ENCODE measurements around the gene PLD2. TPM values are rescaled to one million over a fixed set of nuclear protein-coding genes. Genes with fewer than 3 reads are reported as not detected.

PLD2 gene
- total and polyA plus RNA-seq, 9 of the 15 experiments (the other 6 are each of a cell fraction or from before 2014, with no cell fraction given), result 0.20 to 7.5 (median 3.3) TPM

DNA sequence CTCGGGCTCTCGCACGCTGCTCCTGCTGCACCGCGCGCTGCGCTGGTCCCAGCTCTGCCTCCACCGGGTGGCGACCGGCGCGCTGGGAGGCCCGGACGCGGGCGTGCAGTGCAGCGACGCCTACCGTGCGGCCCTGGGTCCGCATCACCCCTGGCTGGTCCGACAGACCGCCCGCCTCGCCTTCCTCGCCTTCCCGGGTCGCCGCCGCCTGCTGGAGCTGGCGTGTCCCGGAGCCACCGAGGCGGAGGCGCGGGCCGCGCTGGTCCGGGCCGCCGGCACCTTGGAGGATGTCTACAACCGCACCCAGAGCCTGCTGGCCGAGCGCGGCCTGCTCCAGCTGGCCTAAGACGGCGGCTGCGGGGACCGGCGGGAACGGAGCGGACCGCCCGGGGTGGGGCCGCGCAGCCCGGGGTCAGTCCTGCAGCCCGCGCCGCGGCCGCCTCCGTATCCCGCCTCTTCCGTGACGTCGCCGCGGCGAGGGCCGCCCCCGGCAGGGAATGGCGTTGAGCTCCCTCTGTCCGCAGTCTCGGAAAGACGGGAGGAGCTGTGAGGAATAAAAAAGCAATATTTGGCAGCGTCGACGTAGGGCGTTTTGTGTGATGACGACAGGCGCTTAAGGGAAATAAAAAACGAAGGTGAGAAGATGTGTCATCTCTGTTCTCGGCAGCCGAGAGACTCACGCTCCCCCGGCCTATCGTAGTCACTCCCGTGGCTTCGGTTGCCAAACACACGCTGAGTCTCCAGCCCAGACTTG is 16.8 kb upstream of the PLD2 start (continued):
- TF ChIP-seq STAG1 (CRISPR knock-in tag; IDR thresholded peaks at IDR 0.05; ENCODE audit: borderline replicate concordance) (peak; percentile 56; the same call in 1 of the 2 replicates), ZNF143 (CRISPR knock-in tag; IDR thresholded peaks at IDR 0.05) (peak; percentile 16; the same call in 1 of the 2 replicates), LEF1 (IDR thresholded peaks at IDR 0.05) (no peak), SAP30 (IDR thresholded peaks at IDR 0.05; ENCODE audit: borderline replicate concordance, insufficient read depth, low read depth, low read length, poor library complexity, severe bottlenecking) (no peak), FOS (IDR thresholded peaks at IDR 0.05; ENCODE audit: extremely low read depth, insufficient read length) (no peak), FOXM1 (IDR thresholded peaks at IDR 0.05; ENCODE audit: low read depth) (no peak), FOXM1 (CRISPR knock-in tag; IDR thresholded peaks at IDR 0.05; ENCODE audit: low read depth) (peak; percentile 40; the same call in 1 of the 2 replicates)
- TF ChIP-seq, protein P1, sequence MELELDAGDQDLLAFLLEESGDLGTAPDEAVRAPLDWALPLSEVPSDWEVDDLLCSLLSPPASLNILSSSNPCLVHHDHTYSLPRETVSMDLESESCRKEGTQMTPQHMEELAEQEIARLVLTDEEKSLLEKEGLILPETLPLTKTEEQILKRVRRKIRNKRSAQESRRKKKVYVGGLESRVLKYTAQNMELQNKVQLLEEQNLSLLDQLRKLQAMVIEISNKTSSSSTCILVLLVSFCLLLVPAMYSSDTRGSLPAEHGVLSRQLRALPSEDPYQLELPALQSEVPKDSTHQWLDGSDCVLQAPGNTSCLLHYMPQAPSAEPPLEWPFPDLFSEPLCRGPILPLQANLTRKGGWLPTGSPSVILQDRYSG (tag; conservative IDR thresholded peaks at IDR 0.05; ENCODE audit: low read depth), result no peak

DNA sequence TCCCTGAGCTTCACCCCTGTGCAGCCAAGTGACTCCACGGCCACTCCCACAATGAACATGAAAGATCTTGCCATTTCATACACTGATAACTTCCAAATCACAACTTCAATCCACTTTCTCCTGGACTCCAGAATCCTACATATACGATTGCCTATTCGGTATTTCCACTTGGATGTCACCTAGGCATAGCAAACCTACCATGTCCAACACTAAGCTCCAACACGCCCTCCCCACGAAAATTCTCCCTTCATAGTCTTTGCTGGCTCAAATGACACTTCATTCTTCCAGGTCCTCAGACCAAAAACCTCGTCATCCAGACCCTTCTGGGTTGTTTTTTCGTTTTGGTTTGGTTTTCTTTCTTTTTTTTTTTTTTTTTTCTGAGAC is 16.3 kb upstream of the PLD2 start:
- peak overlapping the region; percentile 82; the same call in 2 of the 3 replicates for H3K27ac ChIP-seq (ENCODE audit: extremely low read depth, low read depth, low read length)
- no peaks in the 10 kb centered on the region for H3K36me3 ChIP-seq (ENCODE audit: control insufficient read depth, insufficient read depth, low read length)
- DNase-seq (ENCODE audit: extremely low read depth in 1 of 4, low spot score in 3 of 4), result no peak
- ATAC-seq, result no peak
- H4K20me1 ChIP-seq (replicated peaks; ENCODE audit: control insufficient read depth, insufficient read depth, low read length), result no peaks in the 10 kb centered on the region
- peaks cover 0 to 25% of the 10 kb centered on the region in 2 experiments; a peak in 2 of 5 replicates for H3K4me1 ChIP-seq (replicated peaks in 1 of 2; ENCODE audit: control insufficient read depth in 2 of 2, insufficient read depth in 2 of 2, low read length in 2 of 2)
- H3K4me3 ChIP-seq, result peak overlapping the region; percentile 60
- ChIA-PET POLR2A (interaction anchor here (0.9 to 1.5 kb wide), 4 partner anchors 8 to 81 kb away, joined by 3 to 7 read pairs (median 4); partner anchors contain the start of gene ARRB2), CTCF (ENCODE audit: low intra/inter-chr PET ratio) (interaction anchor here (0.7 to 2.9 kb wide), 2 partner anchors 59 to 81 kb away, joined by 4 to 13 read pairs; partner anchors contain the start of genes ARRB2 and MED11)
- TF ChIP-seq ZNF23 (CRISPR knock-in tag; IDR thresholded peaks at IDR 0.05) (no peak), ZKSCAN8 (CRISPR knock-in tag; IDR thresholded peaks at IDR 0.05) (0 out of 2 replicates have a peak, but pooled peaks have one; percentile 25), ZNF57 (CRISPR knock-in tag; IDR thresholded peaks at IDR 0.05) (no peak), KAT7 (CRISPR knock-in tag; IDR thresholded peaks at IDR 0.05; ENCODE audit: borderline replicate concordance) (no peak), TOE1 (IDR thresholded peaks at IDR 0.05; ENCODE audit: borderline replicate concordance) (no peak), TOE1 (CRISPR knock-in tag; IDR thresholded peaks at IDR 0.05; ENCODE audit: borderline replicate concordance, low read depth) (no peak)
- TF ChIP-seq, protein P2, sequence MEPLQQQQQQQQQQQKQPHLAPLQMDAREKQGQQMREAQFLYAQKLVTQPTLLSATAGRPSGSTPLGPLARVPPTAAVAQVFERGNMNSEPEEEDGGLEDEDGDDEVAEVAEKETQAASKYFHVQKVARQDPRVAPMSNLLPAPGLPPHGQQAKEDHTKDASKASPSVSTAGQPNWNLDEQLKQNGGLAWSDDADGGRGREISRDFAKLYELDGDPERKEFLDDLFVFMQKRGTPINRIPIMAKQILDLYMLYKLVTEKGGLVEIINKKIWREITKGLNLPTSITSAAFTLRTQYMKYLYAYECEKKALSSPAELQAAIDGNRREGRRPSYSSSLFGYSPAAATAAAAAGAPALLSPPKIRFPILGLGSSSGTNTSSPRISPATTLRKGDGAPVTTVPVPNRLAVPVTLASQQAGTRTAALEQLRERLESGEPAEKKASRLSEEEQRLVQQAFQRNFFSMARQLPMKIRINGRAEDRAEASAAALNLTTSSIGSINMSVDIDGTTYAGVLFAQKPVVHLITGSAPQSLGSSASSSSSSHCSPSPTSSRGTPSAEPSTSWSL (CRISPR knock-in tag; IDR thresholded peaks at IDR 0.05; ENCODE audit: borderline replicate concordance), result no peak
- peak overlapping the region; percentile 69 to 93 for H3K9ac ChIP-seq (ENCODE audit: insufficient read depth in 1 of 2, low read depth in 2 of 2, low read length in 2 of 2)
- H3K79me2 ChIP-seq (ENCODE audit: control insufficient read depth, insufficient read depth, low read length), result peaks cover 6% of the 10 kb centered on the region; the same call in 2 of the 3 replicates
- H2AFZ ChIP-seq (ENCODE audit: low read depth, low read length), result peak overlapping the region; percentile 94
- H3K4me2 ChIP-seq (ENCODE audit: insufficient read depth, low read length), result peak overlapping the region; percentile 86
- no peaks in the 10 kb centered on the region for H3K9me3 ChIP-seq (replicated peaks; ENCODE audit: control insufficient read depth, insufficient read depth, low read depth, low read length)
- FAIRE-seq, result no peak
- intact Hi-C loops (cut with micrococcal nuclease) (loop anchor here (2.0 kb wide), 1 partner anchor 80 kb away; the partner anchor contains the start of gene ARRB2), in situ Hi-C loops (cut with MboI) (no loop called here)
- 42% methylated on average over 4 of the region's 7 CpGs for WGBS (ENCODE audit: insufficient coverage, low coverage, missing lambda C conversion rate)
- H3K27me3 ChIP-seq (ENCODE audit: control insufficient read depth in 2 of 2, insufficient read depth in 2 of 2, low read length in 2 of 2), result peaks cover under 1 to 5% of the 10 kb centered on the region in 2 experiments; a peak in 3 of 5 replicates
- no peaks in the 10 kb centered on the region for H3K9me1 ChIP-seq (ENCODE audit: control insufficient read depth, insufficient read depth, low read length)
- no TSS peak for BruUV-seq (replicated peaks)
